Ureter (tissue), 1 donor: ENCODE data around the gene TBL3. TPM values are rescaled to one million over a fixed set of nuclear protein-coding genes. Genes with fewer than 3 reads are reported as not detected.

Experiments used
- DNase-seq: peaks from one replicate; pipeline ENCODE4 v3.0.0-alpha.2; 2020; ENCODE audit warnings: low spot score
- total RNA-seq: library from RNA; stranded (reverse); gene quantifications from one replicate; pipeline ENCODE4 v1.2.4, GENCODE V29; 2023
- donor health status: DM: yes; HTN: yes; CAD: no.

Gene TBL3
- total RNA-seq, 1 donor from 2014 or later: 37.0 TPM

GRCh38 chr16:1963806-1964505 lies 7.9 kb upstream of the TBL3 start:
- no peak for DNase-seq

GRCh38 chr16:1964506-1965395 lies 7.1 kb upstream of the TBL3 start, which contains the start of gene RPS2:
Gene RPS2, minus strand, starts transcription at chr16:1964826. Its CDS starts 201 bp downstream, at chr16:1964625.
- DNase-seq: peak; percentile 99

- no peak for DNase-seq
Observed at GRCh38 chr16:1965396-1966001, 6.4 kb upstream of the TBL3 start.

- no peak for DNase-seq
Observed at GRCh38 chr16:1966460-1966859, 5.4 kb upstream of the TBL3 start, which contains the start of gene RNF151. Gene RNF151, plus strand, starts transcription at chr16:1966856. Its CDS starts 26 bp downstream, at chr16:1966882.

GRCh38 chr16:1968146-1968953 lies 3.5 kb upstream of the TBL3 start:
- no peak for DNase-seq

- DNase-seq: no peak
Observed at GRCh38 chr16:1972490-1972877, 631 bp downstream of the TBL3 start.

- DNase-seq: no peak
Observed at GRCh38 chr16:1973461-1974156, 1.8 kb downstream of the TBL3 start.

GRCh38 chr16:1974157-1975070 lies 2.6 kb downstream of the TBL3 start:
- DNase-seq: no peak

GRCh38 chr16:1975432-1976215 lies 3.8 kb downstream of the TBL3 start:
- DNase-seq: no peak

- DNase-seq: no peak
Observed at GRCh38 chr16:1976216-1976520, 4.3 kb downstream of the TBL3 start.

GRCh38 chr16:1976951-1977874 lies 5.4 kb downstream of the TBL3 start:
- DNase-seq: no peak

GRCh38 chr16:1977875-1978268 lies 6.0 kb downstream of the TBL3 start:
- no peak for DNase-seq

- DNase-seq: no peak
Observed at GRCh38 chr16:1978476-1979120, 6.7 kb downstream of the TBL3 start.

- peak; percentile 80 for DNase-seq
Observed at GRCh38 chr16:1979271-1980029, 7.6 kb downstream of the TBL3 start.

GRCh38 chr16:1980030-1980769 lies 8.3 kb downstream of the TBL3 start:
- no peak for DNase-seq

GRCh38 chr16:1980770-1981087 lies 8.9 kb downstream of the TBL3 start:
- no peak for DNase-seq
